K562 (cell line): ENCODE measurements around the gene CDC45. TPM values are rescaled to one million over a fixed set of nuclear protein-coding genes. Genes with fewer than 3 reads are reported as not detected.

Experiments used
- ATAC-seq: fragments of 200-7000 bp; cut with Tn5 transposase; 3 replicates; pipeline ENCODE4 v1.9.1; 2020; ENCODE audit warnings: moderate library complexity
- BruUV-seq: library from RNA; stranded (reverse); fragments of 400-500 nt; replicated peaks from 2 replicates; lab custom pipeline; 2021; lab: Mats Ljungman, UMichigan
- CTCF ChIA-PET: fragments of 300-600 bp; formaldehyde crosslinking; extraction: SDS; loops from one replicate; lab custom pipeline; 2021; ENCODE audit warnings: low intra/inter-chr PET ratio; lab: Yijun Ruan, JAX
- POLR2A ChIA-PET: fragments of 300-600, 350-650 bp; sonication (Branson Sonifier 250); formaldehyde crosslinking; extraction: SDS; loops from one replicate; lab custom pipeline; 2021; ENCODE audit warnings: antibody characterized with exemption, inconsistent platforms; lab: Yijun Ruan, JAX
- DNase-seq, 4 experiments: peaks; one replicate each; pipeline versions ENCODE4 v3.0.0 to v3.0.0-alpha.2; 2011 to 2018; ENCODE audit warnings: low spot score in 3 of 4, mixed read lengths in 3 of 4; ENCODE audit errors: extremely low read depth in 1 of 4
- FAIRE-seq: peaks from 2 replicates; lab custom pipeline; 2011; peaks lifted over from hg19 to GRCh38; lab: Jason Lieb, UNC
- H2AFZ ChIP-seq: 2 replicates; pipeline ENCODE4 v1.6.0; 2011; ENCODE audit warnings: low read depth, low read length, control low read depth, inconsistent platforms
- H3K27ac ChIP-seq: fragments of 200-600 bp; 3 replicates; pipeline ENCODE4 v1.8.0; 2011; ENCODE audit warnings: low read depth, mild to moderate bottlenecking, control low read depth, inconsistent platforms, low read length, moderate library complexity, mixed read lengths; ENCODE audit errors: extremely low read depth
- H3K27me3 ChIP-seq, 2 experiments: fragments of 300-600 bp in 1 of 2; 2 replicates in 1 of 2; 3 replicates in 1 of 2; pipeline versions ENCODE4 v1.6.0 to v1.8.0; 2011; ENCODE audit warnings: inconsistent platforms in 2 of 2, low read length in 2 of 2, mild to moderate bottlenecking in 1 of 2, mixed read lengths in 1 of 2, moderate library complexity in 1 of 2; ENCODE audit not compliant: control insufficient read depth in 2 of 2, insufficient read depth in 2 of 2
- H3K36me3 ChIP-seq: fragments of 300-600 bp; 3 replicates; pipeline ENCODE4 v1.8.0; 2011; ENCODE audit warnings: mild to moderate bottlenecking, low read length, inconsistent platforms; ENCODE audit not compliant: control insufficient read depth, insufficient read depth
- H3K4me1 ChIP-seq, 2 experiments: fragments of 200-600 bp in 1 of 2; replicated peaks in 1 of 2; 2 replicates in 1 of 2; 3 replicates in 1 of 2; pipeline versions ENCODE4 v1.5.1 to v1.8.0; 2011; ENCODE audit warnings: inconsistent platforms in 2 of 2, low read length in 2 of 2, mild to moderate bottlenecking in 1 of 2, mixed read lengths in 1 of 2, moderate library complexity in 1 of 2; ENCODE audit not compliant: control insufficient read depth in 2 of 2, insufficient read depth in 2 of 2
- H3K4me2 ChIP-seq: 2 replicates; pipeline ENCODE4 v1.6.1; 2011; ENCODE audit warnings: low read length, control low read depth, inconsistent platforms, mixed read lengths; ENCODE audit not compliant: insufficient read depth
- H3K4me3 ChIP-seq: fragments of 200-600 bp; sonication (generic), shearing (Covaris generic); 2 replicates; pipeline ENCODE4 v1.5.1; 2016; ENCODE audit warnings: control low read depth, inconsistent platforms
- H3K79me2 ChIP-seq: fragments of 200-600 bp; 3 replicates; pipeline ENCODE4 v1.8.0; 2011; ENCODE audit warnings: low read length, inconsistent platforms; ENCODE audit not compliant: control insufficient read depth, insufficient read depth
- H3K9ac ChIP-seq, 2 experiments: 2 replicates each; pipeline versions ENCODE4 v1.6.0 to v1.6.1; 2011; ENCODE audit warnings: low read depth in 2 of 2, low read length in 2 of 2, control low read depth in 1 of 2, inconsistent platforms in 1 of 2, mild to moderate bottlenecking in 1 of 2, mixed read lengths in 1 of 2; ENCODE audit not compliant: insufficient read depth in 1 of 2
- H3K9me1 ChIP-seq: one replicate; pipeline ENCODE4 v1.6.0; 2011; ENCODE audit warnings: inconsistent platforms, mild to moderate bottlenecking, low read length, moderate library complexity; ENCODE audit not compliant: control insufficient read depth, insufficient read depth
- H3K9me3 ChIP-seq: replicated peaks from 2 replicates; pipeline ENCODE4 v1.5.1; 2011; ENCODE audit warnings: low read depth, low read length, inconsistent platforms; ENCODE audit not compliant: control insufficient read depth, insufficient read depth
- H4K20me1 ChIP-seq: replicated peaks from 2 replicates; pipeline ENCODE4 v1.6.1; 2011; ENCODE audit warnings: low read length, inconsistent platforms, mixed read lengths; ENCODE audit not compliant: control insufficient read depth, insufficient read depth
- CBX8 ChIP-seq: fragments of 200-600 bp; sonication (generic); IDR thresholded peaks from 2 replicates; pipeline ENCODE4 v1.6.1; 2012; ENCODE audit warnings: borderline replicate concordance, mixed run types, low read depth, mild to moderate bottlenecking, moderate library complexity, mixed read lengths, low read length, control low read depth, inconsistent platforms; ENCODE audit not compliant: poor library complexity, severe bottlenecking; ENCODE audit errors: extremely low read depth
- ELK3 ChIP-seq: fragments of 450-650 bp; formaldehyde crosslinking; IDR thresholded peaks from 2 replicates; pipeline ENCODE4 v1.4.0; 2020; ENCODE audit warnings: mild to moderate bottlenecking
- FOXP4 ChIP-seq: sonication (generic); formaldehyde crosslinking; IDR thresholded peaks from 2 replicates; pipeline ENCODE4 v1.8.0; 2022; ENCODE audit warnings: mild to moderate bottlenecking, missing genetic modification reagents, borderline replicate concordance
- HMGXB4 ChIP-seq: sonication (generic); formaldehyde crosslinking; IDR thresholded peaks from 2 replicates; pipeline ENCODE4 v1.8.1; 2023; ENCODE audit warnings: mild to moderate bottlenecking, missing genetic modification reagents
- MCM5 ChIP-seq: fragments of 450-650 bp; IDR thresholded peaks from 2 replicates; pipeline ENCODE4 v1.6.1; 2016; ENCODE audit warnings: low read depth
- MYNN ChIP-seq, 2 experiments: sonication (generic); formaldehyde crosslinking in 1 of 2; IDR thresholded peaks; 2 replicates each; pipeline versions ENCODE4 v1.5.0 to v1.6.1; 2016 to 2020; ENCODE audit warnings: antibody characterized with exemption in 1 of 2, missing genetic modification reagents in 1 of 2
- SAP30 ChIP-seq: fragments of 200-600 bp; sonication (generic); IDR thresholded peaks from 2 replicates; pipeline ENCODE4 v1.6.1; 2012; ENCODE audit warnings: borderline replicate concordance, low read depth, mild to moderate bottlenecking, moderate library complexity, low read length, control low read depth, inconsistent platforms; ENCODE audit not compliant: insufficient read depth, poor library complexity, severe bottlenecking
- STAG1 ChIP-seq: sonication (generic); formaldehyde crosslinking; IDR thresholded peaks from 2 replicates; pipeline ENCODE4 v1.5.0; 2020; ENCODE audit warnings: missing genetic modification reagents, borderline replicate concordance
- USF2 ChIP-seq: sonication (generic); formaldehyde crosslinking; IDR thresholded peaks from 2 replicates; pipeline ENCODE4 v1.5.0; 2020; ENCODE audit warnings: missing genetic modification reagents
- ZNF12 ChIP-seq: sonication (generic); formaldehyde crosslinking; IDR thresholded peaks from 2 replicates; pipeline ENCODE4 v1.4.0; 2020; ENCODE audit warnings: mild to moderate bottlenecking, missing genetic modification reagents
- ZNF232 ChIP-seq: sonication (generic); formaldehyde crosslinking; IDR thresholded peaks from 2 replicates; pipeline ENCODE4 v1.8.0; 2022; ENCODE audit warnings: mild to moderate bottlenecking, missing genetic modification reagents
- ZNF282 ChIP-seq: sonication (generic); formaldehyde crosslinking; IDR thresholded peaks from 2 replicates; pipeline ENCODE4 v1.8.1; 2023; ENCODE audit warnings: missing genetic modification reagents
- ZNF511 ChIP-seq: sonication (generic); formaldehyde crosslinking; IDR thresholded peaks from 2 replicates; pipeline ENCODE4 v1.8.0; 2022; ENCODE audit warnings: mild to moderate bottlenecking, missing genetic modification reagents
- WGBS: fragments of 100-300 bp; shearing (Covaris generic); methylation state at CpG from one replicate; pipeline ENCODE4 v1.1.6; 2016; ENCODE audit warnings: low coverage, mixed read lengths; ENCODE audit not compliant: insufficient coverage; ENCODE audit errors: missing lambda C conversion rate; 5-methylcytosine and 5-hydroxymethylcytosine counted together
- in situ Hi-C: fragments of 300-500 bp; cut with MboI; formaldehyde crosslinking; loops from 4 replicates; pipeline ENCODE4 v1.15.0; 2018; ENCODE audit warnings: inconsistent platforms, mixed read lengths
- intact Hi-C: fragments of 100-400 bp; cut with micrococcal nuclease; formaldehyde crosslinking; loops from 2 replicates; pipeline ENCODE4 v1.14.2; 2022
- polyA plus RNA-seq, 8 experiments: library from polyadenylated mRNA; depleted of rRNA in 4 of 8; stranded (reverse) in 5 of 8; unstranded in 3 of 8; fragments of >200 nt; fragmentation: Nextera tagmentation in 2 of 8; fragmentation: Illumina TruSeq in 1 of 8; extraction: Ambion mirVana in 2 of 8; extraction: Trizol in 1 of 8; gene quantifications; 2 replicates each; pipeline versions ENCODE4 v1.2.1 to v1.2.3, GENCODE V29; 2011 to 2014; ENCODE audit warnings: inconsistent platforms in 1 of 8, missing spikeins in 1 of 8
- total RNA-seq, 7 experiments: library from RNA; depleted of rRNA in 6 of 7; stranded (reverse); fragments of >200 nt in 6 of 7; fragmentation: Illumina TruSeq in 2 of 7; extraction: Trizol in 2 of 7; gene quantifications; 2 replicates each; pipeline versions ENCODE4 v1.2.1 to v1.2.3, GENCODE V29; 2011 to 2021; ENCODE audit warnings: low replicate concordance in 1 of 7

Gene CDC45
- total and polyA plus RNA-seq, 9 of the 15 experiments (the other 6 are each of a cell fraction or from before 2014, with no cell fraction given), result 251 to 580 (median 410) TPM

- DNase-seq, result no peak
- POLR2A ChIA-PET, result interaction anchor here (0.6 to 1.8 kb wide), 7 partner anchors 10 to 113 kb away, joined by 3 to 12 read pairs (median 4); no protein-coding TSS in a partner anchor
- CTCF ChIA-PET, result no interaction called here
- 0 out of 2 replicates have a peak, but pooled peaks have one; percentile 30 for TF ChIP-seq ZNF232 (CRISPR knock-in tag)
- TF ChIP-seq ZNF282 (CRISPR knock-in tag), result 0 out of 2 replicates have a peak, but pooled peaks have one; percentile 41
- TF ChIP-seq FOXP4 (CRISPR knock-in tag), result no peak
- TF ChIP-seq HMGXB4 (CRISPR knock-in tag), result 0 out of 2 replicates have a peak, but pooled peaks have one; percentile 45
- peak; percentile 48; the same call in 1 of the 2 replicates for TF ChIP-seq ZNF511 (CRISPR knock-in tag)
- peak; percentile 46; the same call in 1 of the 2 replicates for TF ChIP-seq ZNF12 (CRISPR knock-in tag)
- TF ChIP-seq USF2 (CRISPR knock-in tag), result no peak
- peak; percentile 61 for TF ChIP-seq CBX8
- TF ChIP-seq MYNN (IDR thresholded peaks at IDR 0.05), result no peak
- 0 out of 2 replicates have a peak, but pooled peaks have one; percentile 15 for TF ChIP-seq MYNN (CRISPR knock-in tag; IDR thresholded peaks at IDR 0.05)
- TF ChIP-seq STAG1 (CRISPR knock-in tag), result no peak
- no peak for TF ChIP-seq ELK3
- TF ChIP-seq SAP30, result no peak
- no peak for TF ChIP-seq MCM5
These were observed 56.8 kb downstream of the CDC45 start for GRCh38 chr22:19536564-19536963.

More at GRCh38 chr22:19536564-19536963, 56.8 kb downstream of the CDC45 start:
- in situ Hi-C loops (no loop called here), intact Hi-C loops (no loop called here)
- Histone ChIP-seq H3K36me3 (no peaks in the 10 kb centered on the region), H3K27me3 (peaks cover 56 to 59% of the 10 kb centered on the region in 2 experiments; a peak in 4 of 5 replicates), H3K9ac (no peak overlapping the region), H3K27ac (no peak overlapping the region), H3K79me2 (no peaks in the 10 kb centered on the region), H3K4me3 (no peak overlapping the region), H3K9me3 (no peaks in the 10 kb centered on the region), H4K20me1 (no peaks in the 10 kb centered on the region), H2AFZ (no peak overlapping the region), H3K4me2 (no peak overlapping the region), H3K9me1 (no peaks in the 10 kb centered on the region), H3K4me1 (no peaks in the 10 kb centered on the region)
- BruUV-seq, result no TSS peak
- FAIRE-seq (no peak), ATAC-seq (no peak)
- WGBS, result 4% methylated on average over 9 of the region's 9 CpGs
